Activated CD4-positive, alpha-beta T cell treated with anti-CD3 and anti-CD28 coated beads, Interleukin-2, amount 50 U/mL, for 4 hours (primary cell): Measurements from ENCODE around the gene MOK.
"Not testable (repeated sequence)": the region's sequence is repeated elsewhere in the genome, so short reads cannot be mapped to it uniquely, and the experiment has no call there.

ENCODE experiments used
- DNase-seq, 2 experiments: peaks; one replicate each; pipeline ENCODE4 v3.0.0-alpha.2; 2020

Gene MOK, protein sequence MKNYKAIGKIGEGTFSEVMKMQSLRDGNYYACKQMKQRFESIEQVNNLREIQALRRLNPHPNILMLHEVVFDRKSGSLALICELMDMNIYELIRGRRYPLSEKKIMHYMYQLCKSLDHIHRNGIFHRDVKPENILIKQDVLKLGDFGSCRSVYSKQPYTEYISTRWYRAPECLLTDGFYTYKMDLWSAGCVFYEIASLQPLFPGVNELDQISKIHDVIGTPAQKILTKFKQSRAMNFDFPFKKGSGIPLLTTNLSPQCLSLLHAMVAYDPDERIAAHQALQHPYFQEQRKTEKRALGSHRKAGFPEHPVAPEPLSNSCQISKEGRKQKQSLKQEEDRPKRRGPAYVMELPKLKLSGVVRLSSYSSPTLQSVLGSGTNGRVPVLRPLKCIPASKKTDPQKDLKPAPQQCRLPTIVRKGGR

DNA sequence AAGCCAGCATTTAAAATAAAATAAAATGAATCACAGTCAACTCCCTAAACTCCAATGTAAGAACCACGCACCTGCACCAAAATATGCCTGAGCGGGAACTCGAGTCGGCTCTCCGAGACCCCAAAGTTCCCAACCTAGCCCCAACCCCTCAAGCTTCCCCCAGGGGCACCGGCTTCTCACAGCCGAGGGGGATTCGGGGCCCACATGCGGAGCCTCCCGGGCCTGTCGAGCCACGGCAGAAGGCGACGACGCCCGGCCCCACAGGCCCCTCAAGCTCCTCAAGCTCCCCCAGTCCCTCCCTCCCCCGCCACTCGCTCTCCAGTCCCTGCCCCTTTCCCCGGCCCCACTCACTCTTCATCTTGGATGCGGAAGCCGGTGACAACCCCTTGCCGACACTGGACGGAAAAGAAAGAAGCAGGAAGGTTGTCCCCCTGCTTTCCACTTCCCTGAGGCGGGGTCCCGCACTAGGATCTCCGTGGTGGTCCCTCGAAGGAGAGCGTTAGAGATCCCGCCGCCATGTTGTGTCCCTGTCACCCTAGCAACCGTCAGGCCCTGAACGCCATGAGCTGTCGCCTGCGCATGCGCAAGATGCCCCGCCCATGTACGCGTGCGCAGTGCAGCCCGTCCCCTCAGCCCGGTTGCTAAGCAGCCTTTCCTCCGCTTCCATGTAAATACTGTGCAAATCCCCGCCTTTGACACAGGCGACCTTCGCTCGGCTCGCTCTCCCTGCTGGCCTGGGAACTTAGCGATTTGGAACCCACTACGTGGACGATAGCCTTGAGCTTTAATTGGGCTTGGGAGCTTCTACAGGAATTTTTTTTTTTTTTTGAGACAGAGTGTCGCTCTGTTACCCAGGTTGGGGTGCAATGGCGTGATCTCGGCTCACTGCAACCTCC lies at the start of gene MOK:
TSS of gene MOK (minus strand) at position 554 of the 896 bp plus-strand sequence. CDS start at position 358, 196 bp downstream.
- DNase-seq: peak; percentile 92 to 94

GRCh38 chr14:102353126-102353619 lies 48.2 kb upstream of the MOK start:
- no peak for DNase-seq

- DNase-seq: no peak
These were observed 47.2 kb upstream of the MOK start for GRCh38 chr14:102352213-102352612.

DNA sequence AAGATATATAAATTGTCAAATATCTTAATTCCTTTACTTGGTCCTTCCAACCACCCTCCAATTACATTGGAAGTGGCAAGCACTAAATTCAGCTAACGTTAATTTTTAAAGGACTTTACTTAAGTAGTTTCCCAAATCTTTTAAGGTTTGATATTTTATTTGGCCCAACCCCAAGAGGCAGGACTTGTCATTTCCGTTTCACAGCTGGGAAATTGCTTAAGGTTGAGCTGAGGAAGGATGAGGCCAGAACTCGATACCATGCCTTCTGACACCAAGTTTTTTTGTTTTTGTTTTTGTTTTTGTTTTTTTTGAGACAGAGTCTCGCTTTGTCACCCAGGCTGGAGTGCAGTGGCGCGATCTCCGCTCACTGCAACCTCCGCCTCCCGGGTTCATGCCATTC lies 46.6 kb upstream of the MOK start:
- DNase-seq: not testable (repeated sequence)

- no peak for DNase-seq
These were observed 46.1 kb upstream of the MOK start for GRCh38 chr14:102351023-102351422.

- DNase-seq: no peak
These were observed 43.4 kb upstream of the MOK start for GRCh38 chr14:102348376-102348775.

- no peak for DNase-seq
These were observed 41.7 kb upstream of the MOK start for GRCh38 chr14:102346645-102347044.

- DNase-seq: no peak
These were observed 40.3 kb upstream of the MOK start for GRCh38 chr14:102345232-102345631.

GRCh38 chr14:102344485-102344884 lies 39.5 kb upstream of the MOK start:
- no peak for DNase-seq

DNA sequence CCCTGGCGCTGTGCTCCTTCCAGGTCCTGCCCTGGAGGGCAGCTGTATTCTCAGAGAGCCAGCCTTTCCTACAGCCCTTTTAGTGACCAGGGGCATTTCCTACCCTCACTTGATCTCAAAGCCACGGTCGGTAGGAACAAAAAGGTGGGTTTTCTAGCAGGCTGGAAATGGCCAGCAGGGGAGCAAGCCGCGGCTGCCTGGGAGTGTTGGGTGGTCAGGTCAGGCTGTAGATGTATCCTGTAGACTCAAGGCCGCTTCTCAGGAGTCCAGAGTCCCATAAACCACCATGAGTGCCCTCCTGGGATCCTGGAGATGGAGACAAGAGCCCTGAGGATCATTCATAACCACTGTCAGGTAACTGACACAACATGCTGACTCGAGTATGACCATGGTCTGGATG lies 39.1 kb upstream of the MOK start:
- DNase-seq: no peak

- no peak for DNase-seq
These were observed 37.3 kb upstream of the MOK start for GRCh38 chr14:102342238-102342637.

- no peak for DNase-seq
These were observed 36.6 kb upstream of the MOK start for GRCh38 chr14:102341566-102341965.

DNA sequence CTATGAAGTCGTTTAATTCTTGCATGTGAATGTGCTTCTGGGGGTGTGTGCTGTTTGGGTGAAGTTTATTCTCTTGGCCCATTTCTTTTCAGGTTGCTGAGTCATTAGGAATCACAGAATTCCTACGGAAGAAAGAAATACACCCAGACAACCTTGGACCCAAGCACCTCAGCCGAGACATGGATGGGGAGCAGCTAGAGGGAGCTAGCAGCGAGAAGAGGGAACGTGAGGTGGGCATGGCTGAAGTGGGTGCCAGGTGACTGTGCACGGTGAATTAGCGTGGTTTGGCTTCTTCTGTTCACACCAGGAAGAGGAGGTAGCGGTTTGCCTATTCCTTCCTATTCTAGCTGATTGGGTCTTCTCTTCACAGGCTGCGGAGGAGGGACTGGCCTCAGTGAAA lies 33.8 kb upstream of the MOK start:
- no peak for DNase-seq

GRCh38 chr14:102335163-102335562 lies 30.2 kb upstream of the MOK start:
- no peak for DNase-seq

- DNase-seq: no peak
These were observed 29.1 kb upstream of the MOK start for GRCh38 chr14:102333795-102334705.

DNA sequence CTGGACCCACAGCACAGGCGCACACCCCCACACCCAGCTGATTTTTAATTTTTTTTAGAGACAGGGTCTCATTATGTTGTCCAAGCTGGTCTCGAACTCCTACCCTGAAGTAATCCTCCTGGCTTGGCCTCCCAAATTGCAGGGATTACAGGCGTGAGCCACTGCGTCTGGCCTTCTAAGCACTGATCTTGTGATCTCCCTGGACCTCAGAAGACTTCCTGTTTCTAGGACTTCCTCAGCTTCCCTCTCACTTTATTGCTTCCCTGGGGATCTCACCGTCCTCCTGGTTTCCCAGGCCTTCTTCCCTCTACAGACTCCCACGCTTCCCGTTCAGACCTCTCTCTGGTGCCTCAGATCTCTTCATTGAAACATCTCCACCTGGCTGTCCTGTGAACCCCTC lies 28.4 kb upstream of the MOK start:
- DNase-seq: no peak

DNA sequence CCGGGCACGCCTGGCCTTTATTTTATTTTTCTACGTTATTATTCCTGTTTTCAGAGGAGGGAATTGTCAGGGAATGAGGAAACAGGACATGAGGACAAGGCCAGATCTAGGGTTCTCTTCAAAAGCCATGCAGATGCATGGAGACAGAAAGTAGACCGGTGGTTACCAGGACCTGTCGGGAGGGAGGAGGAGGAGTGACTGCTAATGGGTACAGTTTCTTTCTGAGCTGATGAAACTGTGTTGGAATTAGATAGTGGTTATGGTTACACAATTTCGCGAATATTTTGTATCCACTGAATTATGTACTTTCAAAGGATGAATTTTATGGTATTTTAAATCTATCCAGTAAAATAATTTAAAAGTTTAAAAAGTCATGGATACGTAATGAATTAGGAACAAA lies 25.8 kb upstream of the MOK start:
- no peak for DNase-seq

- not testable (repeated sequence) for DNase-seq
These were observed 24.4 kb upstream of the MOK start for GRCh38 chr14:102329381-102329780.

DNA sequence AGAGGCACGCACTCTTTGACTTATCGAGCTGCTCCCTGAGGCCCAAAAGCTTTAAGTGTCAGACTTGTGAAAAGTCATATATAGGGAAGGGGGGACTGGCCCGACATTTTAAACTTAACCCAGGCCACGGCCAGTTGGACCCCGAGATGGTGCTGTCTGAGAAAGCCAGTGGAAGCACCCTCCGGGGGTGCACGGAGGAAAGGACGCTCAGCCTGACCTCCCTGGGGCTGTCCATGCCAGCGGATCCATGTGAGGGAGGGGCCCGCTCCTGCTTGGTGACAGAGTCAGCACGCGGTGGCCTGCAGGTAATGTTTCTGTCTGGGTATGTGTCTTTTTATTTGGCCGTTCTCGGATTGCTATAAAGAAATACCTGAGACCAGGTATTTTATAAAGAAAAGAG lies 21.6 kb upstream of the MOK start:
- no peak for DNase-seq

GRCh38 chr14:102325791-102326345 lies 20.9 kb upstream of the MOK start:
- DNase-seq: no peak

- DNase-seq: no peak
These were observed 18.1 kb upstream of the MOK start for GRCh38 chr14:102323102-102323501.
